LNCAP (cell line): ENCODE results near the gene LRBA.

Experiments used
- TF ChIP-seq, protein P1 (sequence below): fragments of 450-650 bp; IDR thresholded peaks from 2 replicates; pipeline ENCODE4 v1.5.1; 2017; ENCODE audit warnings: mild to moderate bottlenecking

The LRBA gene

DNA sequence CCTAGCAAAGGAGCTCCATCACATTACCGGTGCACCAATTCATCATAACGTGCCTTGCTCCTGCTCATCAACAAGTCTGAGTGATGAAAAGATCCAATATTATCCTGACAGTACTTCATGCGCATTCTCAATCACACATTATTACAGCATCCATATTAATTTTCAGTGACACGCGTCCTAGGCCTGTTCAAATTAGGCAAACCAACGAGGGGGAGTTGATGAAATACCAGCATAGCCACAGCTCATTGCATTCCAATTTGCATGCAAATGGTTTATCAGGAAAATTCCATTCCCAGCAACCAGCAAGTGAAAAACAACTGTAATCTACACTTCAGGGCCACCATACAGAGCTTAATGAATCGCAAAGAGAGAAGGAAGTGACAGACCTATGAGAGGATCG lies 699.9 kb downstream of the LRBA start:
- TF ChIP-seq, protein P1, sequence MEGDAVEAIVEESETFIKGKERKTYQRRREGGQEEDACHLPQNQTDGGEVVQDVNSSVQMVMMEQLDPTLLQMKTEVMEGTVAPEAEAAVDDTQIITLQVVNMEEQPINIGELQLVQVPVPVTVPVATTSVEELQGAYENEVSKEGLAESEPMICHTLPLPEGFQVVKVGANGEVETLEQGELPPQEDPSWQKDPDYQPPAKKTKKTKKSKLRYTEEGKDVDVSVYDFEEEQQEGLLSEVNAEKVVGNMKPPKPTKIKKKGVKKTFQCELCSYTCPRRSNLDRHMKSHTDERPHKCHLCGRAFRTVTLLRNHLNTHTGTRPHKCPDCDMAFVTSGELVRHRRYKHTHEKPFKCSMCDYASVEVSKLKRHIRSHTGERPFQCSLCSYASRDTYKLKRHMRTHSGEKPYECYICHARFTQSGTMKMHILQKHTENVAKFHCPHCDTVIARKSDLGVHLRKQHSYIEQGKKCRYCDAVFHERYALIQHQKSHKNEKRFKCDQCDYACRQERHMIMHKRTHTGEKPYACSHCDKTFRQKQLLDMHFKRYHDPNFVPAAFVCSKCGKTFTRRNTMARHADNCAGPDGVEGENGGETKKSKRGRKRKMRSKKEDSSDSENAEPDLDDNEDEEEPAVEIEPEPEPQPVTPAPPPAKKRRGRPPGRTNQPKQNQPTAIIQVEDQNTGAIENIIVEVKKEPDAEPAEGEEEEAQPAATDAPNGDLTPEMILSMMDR = no peak

DNA sequence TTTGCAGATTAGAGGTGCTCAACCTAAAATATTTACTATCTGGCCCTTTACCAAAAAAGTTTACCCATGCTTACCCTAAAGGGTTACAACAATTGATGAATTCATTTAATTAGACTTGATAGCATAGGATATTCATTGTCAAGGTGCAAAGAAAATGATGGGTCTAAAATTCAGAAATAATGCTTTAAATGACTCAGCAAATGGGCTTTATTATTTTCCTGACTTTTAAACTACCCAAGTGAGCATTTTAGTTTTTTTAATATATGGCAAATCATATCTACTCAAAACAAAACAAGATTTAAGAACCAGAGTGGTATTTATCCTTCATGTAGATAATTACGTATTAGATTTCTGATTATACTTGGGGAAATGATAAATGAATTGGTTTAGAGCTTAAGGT lies 701.1 kb downstream of the LRBA start:
- TF ChIP-seq, protein P1 = no peak

DNA sequence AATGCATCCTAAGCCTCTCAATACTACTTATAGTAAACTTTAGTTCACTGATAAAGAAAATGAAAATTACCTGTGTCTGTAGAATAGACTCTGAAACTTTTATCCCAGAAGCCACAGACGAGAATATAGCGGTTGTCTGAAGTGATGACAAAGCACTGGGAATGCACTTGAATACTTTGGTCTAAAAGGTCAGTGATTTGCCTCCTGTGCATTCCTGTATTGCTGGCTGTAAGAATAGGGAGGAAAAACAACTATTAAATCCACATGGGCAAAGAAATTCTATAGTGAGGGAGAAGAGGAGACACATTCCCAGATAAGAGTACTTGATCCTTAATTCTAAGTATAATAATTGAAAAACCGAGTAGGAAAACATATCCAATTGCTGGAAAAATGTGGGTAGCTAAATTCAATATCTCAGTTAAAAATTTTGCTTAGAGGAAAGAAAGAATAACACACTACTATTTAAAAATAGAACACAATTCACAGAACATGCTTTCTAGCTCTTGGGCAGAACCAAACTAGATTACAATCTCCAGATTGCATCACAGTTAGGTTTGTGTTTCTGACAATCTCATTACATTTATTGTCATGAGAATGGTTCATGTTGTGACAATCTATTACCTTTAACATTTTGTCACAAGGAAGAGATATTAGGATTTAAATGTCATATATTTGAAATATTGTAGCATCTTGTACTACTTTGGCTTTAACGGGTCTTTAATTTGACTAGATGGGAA lies 704.8 kb downstream of the LRBA start:
- TF ChIP-seq, protein P1 = no peak

DNA sequence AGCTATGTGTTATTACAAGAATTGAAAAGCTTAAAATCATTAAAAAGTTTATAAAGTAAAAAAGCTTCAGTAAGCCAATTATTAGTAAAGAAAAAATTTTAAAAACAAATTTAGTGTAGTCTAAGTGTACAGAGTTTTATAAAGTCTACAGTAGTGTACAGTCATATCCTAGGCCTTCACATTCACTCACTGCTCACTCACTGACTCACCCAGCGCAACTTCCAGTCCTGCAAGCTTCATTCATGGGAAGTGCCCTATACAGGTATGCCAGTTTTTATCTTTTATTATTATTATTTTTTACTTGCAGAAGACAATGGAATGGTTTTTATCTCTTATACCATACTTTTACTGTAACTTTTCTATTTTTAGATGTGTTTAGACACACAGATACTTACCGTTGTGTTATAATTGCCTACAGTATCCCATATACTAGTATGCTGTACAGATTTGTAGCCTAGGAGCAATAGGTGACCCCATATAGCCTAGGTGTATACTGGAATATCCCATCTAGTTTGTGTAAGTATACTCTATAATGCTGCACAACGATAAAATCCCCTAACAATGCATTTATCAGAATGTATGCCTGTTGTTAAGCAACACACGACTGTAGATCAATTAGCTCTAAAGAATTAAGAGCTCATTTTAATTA lies 706.1 kb downstream of the LRBA start:
- TF ChIP-seq, protein P1 = no peak

DNA sequence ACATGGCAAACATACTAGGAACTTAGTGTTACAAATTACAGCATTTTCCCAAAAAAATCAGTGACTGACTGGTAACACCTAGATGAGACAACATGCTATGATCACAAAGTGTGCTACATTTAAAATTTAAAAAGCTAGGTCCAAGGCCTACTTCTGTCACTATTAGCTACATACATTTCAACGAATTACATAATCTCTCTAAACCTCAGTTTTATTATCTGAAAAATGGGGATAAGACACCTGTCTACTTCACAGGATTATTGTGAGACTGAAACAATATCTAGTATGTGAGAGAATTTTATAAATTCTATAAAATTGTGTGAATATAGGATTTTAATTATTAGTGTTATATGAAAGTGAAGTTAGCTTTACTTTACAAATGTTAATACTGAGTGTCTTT lies 708.4 kb downstream of the LRBA start:
- TF ChIP-seq, protein P1 = no peak

DNA sequence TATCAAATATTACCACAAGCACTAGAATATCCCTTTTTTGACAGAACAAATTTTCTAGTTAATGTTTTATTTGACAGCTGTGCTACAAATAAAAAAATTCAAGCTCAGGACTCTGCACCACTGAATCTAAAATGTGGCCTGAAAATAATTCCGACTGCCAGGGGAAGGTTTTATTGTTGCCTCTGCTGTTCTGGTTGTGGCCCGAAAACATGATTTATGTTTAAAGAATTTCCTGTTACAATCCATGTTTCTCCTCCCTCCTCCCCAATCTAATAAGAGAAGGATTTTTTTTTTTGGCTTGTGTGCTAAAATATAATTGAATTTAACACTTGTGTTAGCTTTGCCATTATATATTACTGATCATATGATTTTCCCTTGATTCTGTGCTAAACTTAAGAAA lies 709.1 kb downstream of the LRBA start:
- TF ChIP-seq, protein P1 = no peak

DNA sequence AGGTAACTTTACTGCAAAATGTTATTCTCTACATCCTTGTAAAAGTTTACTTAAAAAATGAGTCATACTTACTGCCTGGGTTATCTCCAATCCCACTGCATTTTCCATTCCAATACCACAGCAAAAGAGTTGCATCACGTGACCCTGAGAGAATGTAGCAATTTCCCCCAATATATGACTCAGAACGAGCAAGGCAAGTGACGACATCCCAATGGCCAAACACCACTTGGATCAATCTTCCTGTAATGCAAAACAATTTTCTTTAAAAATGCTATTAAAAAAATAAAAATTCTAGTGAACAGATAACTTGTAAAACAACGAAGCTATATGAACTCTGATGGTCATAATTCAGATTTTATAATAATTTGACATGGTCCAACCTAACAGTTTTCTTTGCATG lies 712.5 kb downstream of the LRBA start:
- TF ChIP-seq, protein P1 = no peak
